Measurements from ENCODE around the gene COQ2.
"Not testable (repeated sequence)": the region's sequence is repeated elsewhere in the genome, so short reads cannot be mapped to it uniquely, and the experiment has no call there.

COQ2 gene

GRCh38 chr4:83284193-83285054 is at the start of gene COQ2:
Gene COQ2 (minus strand): TSS chr4:83284798. CDS start chr4:83284764, 34 bp downstream.
- peak; percentile 85 to 89 for DNase-seq

- DNase-seq, result no peak
These were observed 47.4 kb upstream of the COQ2 start for GRCh38 chr4:83331956-83332355.

- no peak for DNase-seq
These were observed 45.0 kb upstream of the COQ2 start for GRCh38 chr4:83329521-83330110.

GRCh38 chr4:83328521-83329187 is 44.1 kb upstream of the COQ2 start:
- no peak for DNase-seq

- no peak for DNase-seq
These were observed 41.9 kb upstream of the COQ2 start for GRCh38 chr4:83326546-83326945.

- not testable (repeated sequence) for DNase-seq
These were observed 40.7 kb upstream of the COQ2 start for GRCh38 chr4:83325306-83325705.

GRCh38 chr4:83323136-83323535 is 38.5 kb upstream of the COQ2 start:
- no peak for DNase-seq

GRCh38 chr4:83320548-83320947 is 36.0 kb upstream of the COQ2 start:
- no peak for DNase-seq

- DNase-seq, result no peak
These were observed 34.1 kb upstream of the COQ2 start for GRCh38 chr4:83318666-83319065.

- DNase-seq, result no peak
These were observed 33.1 kb upstream of the COQ2 start for GRCh38 chr4:83317671-83318070.

GRCh38 chr4:83316459-83317165 is 32.0 kb upstream of the COQ2 start:
- DNase-seq, result no peak

- no peak for DNase-seq
These were observed 30.8 kb upstream of the COQ2 start for GRCh38 chr4:83315341-83315870.

- DNase-seq, result no peak
These were observed 24.1 kb upstream of the COQ2 start for GRCh38 chr4:83308672-83309071.

- DNase-seq, result no peak
These were observed 23.3 kb upstream of the COQ2 start for GRCh38 chr4:83307920-83308319.

- DNase-seq, result no peak
These were observed 20.6 kb upstream of the COQ2 start for GRCh38 chr4:83305187-83305586.

GRCh38 chr4:83297548-83298260 is 13.1 kb upstream of the COQ2 start:
- DNase-seq, result no peak

GRCh38 chr4:83293305-83294046 is 8.9 kb upstream of the COQ2 start:
- no peak for DNase-seq

GRCh38 chr4:83290059-83290774 is 5.6 kb upstream of the COQ2 start:
- not testable (repeated sequence) for DNase-seq

GRCh38 chr4:83288381-83288780 is 3.8 kb upstream of the COQ2 start:
- not testable (repeated sequence) for DNase-seq

- DNase-seq, result no peak
These were observed 433 bp upstream of the COQ2 start for GRCh38 chr4:83285055-83285407.

GRCh38 chr4:83283181-83283580 is 1.4 kb downstream of the COQ2 start:
- DNase-seq, result no peak
